Sigmoid colon (tissue), 7 donors: ENCODE data around the gene MAP3K14. TPM values are rescaled to one million over a fixed set of nuclear protein-coding genes. Genes with fewer than 3 reads are reported as not detected.
A peak's percentile ranks its signal among the peaks of the same experiment; 100 is the strongest.
"Not testable (repeated sequence)": the region's sequence is repeated elsewhere in the genome, so short reads cannot be mapped to it uniquely, and the experiment has no call there.

Source experiments
- DNase-seq: peaks from one replicate; pipeline ENCODE4 v3.0.0-alpha.2; 2019
- H3K27ac ChIP-seq, 4 donors: fragments of 200-600 bp; sonication (generic); one replicate each; pipeline ENCODE4 v1.5.1; 2016 to 2019; ENCODE audit warnings: mild to moderate bottlenecking in 1 of 4
- H3K27me3 ChIP-seq, 3 donors: fragments of 200-600 bp; sonication (generic); one replicate each; pipeline ENCODE4 v1.5.1; 2019; ENCODE audit warnings: mild to moderate bottlenecking in 1 of 3
- H3K36me3 ChIP-seq, 4 donors: fragments of 200-600 bp; sonication (generic); one replicate each; pipeline ENCODE4 v1.5.1; 2016 to 2019
- H3K4me1 ChIP-seq, 4 donors: fragments of 200-600 bp; sonication (generic); one replicate each; pipeline ENCODE4 v1.5.1; 2017 to 2019
- H3K4me3 ChIP-seq, 4 donors: fragments of 200-600 bp; sonication (generic); one replicate each; pipeline ENCODE4 v1.5.1; 2017 to 2019; ENCODE audit warnings: mild to moderate bottlenecking in 2 of 4, moderate library complexity in 1 of 4
- H3K9me3 ChIP-seq, 4 donors: fragments of 200-600 bp in 3 of 4; sonication (generic) in 3 of 4; one replicate each; pipeline versions ENCODE4 v1.5.1 to v1.6.1; 2013 to 2019
- EP300 ChIP-seq, 4 donors: sonication (generic); formaldehyde crosslinking; IDR thresholded peaks; one replicate each; pipeline ENCODE4 v1.6.1; 2017; ENCODE audit warnings: antibody characterized with exemption in 4 of 4
- POLR2A ChIP-seq, 2 donors: fragments of 450-650 bp; IDR thresholded peaks; one replicate each; pipeline ENCODE4 v1.6.1; 2016; ENCODE audit warnings: antibody characterized with exemption in 2 of 2, mild to moderate bottlenecking in 2 of 2, moderate library complexity in 2 of 2
- POLR2AphosphoS5 ChIP-seq, 4 donors: sonication (generic); formaldehyde crosslinking; IDR thresholded peaks; one replicate each; pipeline ENCODE4 v1.6.1; 2017; ENCODE audit warnings: antibody characterized with exemption in 4 of 4
- WGBS, 2 donors: extraction: QIAGEN DNeasy Blood & Tissue Kit; methylation state at CpG; one replicate each; pipeline ENCODE4 v1.1.7; 2013; 5-methylcytosine and 5-hydroxymethylcytosine counted together
- intact Hi-C: fragments of 100-400 bp; cut with DNase I; formaldehyde crosslinking; loops from one replicate; pipeline ENCODE4 v1.15.1; 2023
- polyA plus RNA-seq, 3 donors: library from polyadenylated mRNA; stranded (reverse); fragments of 200-250 nt; gene quantifications; one replicate each; pipeline ENCODE4 v1.2.3, GENCODE V29; 2013
- total RNA-seq, 4 donors: library from RNA; depleted of rRNA; stranded (reverse); fragments of >200 nt; gene quantifications; one replicate each; pipeline ENCODE4 v1.1.0, GENCODE V29; 2016
- TF ChIP-seq, protein P1 (sequence below), 4 experiments: fragments of 450-650 bp in 3 of 4; fragments of 200-600 bp in 1 of 4; IDR thresholded peaks; one replicate each; pipeline ENCODE4 v1.5.1; 2016 to 2019; ENCODE audit warnings: antibody characterized with exemption in 4 of 4, mild to moderate bottlenecking in 3 of 4, moderate library complexity in 2 of 4
- donor health status: healthy with polysubstance abuse.
- donor health status: Bipolar disorder and iron deficiency.
- donor health status: healthy.

Gene MAP3K14
- total and polyA plus RNA-seq, 7 donors: 7.2 to 28.5 (median 11.1) TPM

DNA sequence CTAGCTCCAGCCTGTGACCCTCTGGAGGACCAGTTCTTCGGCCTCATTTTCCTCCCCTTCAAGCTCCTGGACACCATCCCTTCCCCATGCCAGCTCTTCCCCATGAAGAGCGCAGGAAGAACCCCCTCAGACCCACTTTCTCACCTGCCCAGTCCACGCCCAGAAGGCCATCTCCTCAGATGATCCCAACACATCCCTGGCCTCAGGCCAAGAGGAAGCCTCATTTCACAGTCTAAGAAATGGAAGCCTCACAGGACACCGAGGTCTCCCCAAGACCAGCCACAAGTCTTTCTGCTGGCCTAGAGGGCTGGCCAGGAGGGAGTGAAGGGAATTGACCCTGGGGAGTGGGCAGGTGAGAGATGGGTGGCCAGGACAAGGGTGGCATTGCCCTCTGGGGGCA, 62.9 kb downstream of the MAP3K14 start:
- Histone ChIP-seq H3K4me3 (no peak overlapping the region), H3K27ac (no peak overlapping the region), H3K9me3 (no peaks in the 10 kb centered on the region), H3K36me3 (no peaks in the 10 kb centered on the region), H3K27me3 (no peaks in the 10 kb centered on the region), H3K4me1 (no peaks in the 10 kb centered on the region)
- intact Hi-C loops: no loop called here
- WGBS, 2 donors: 89% methylated on average over 4 of the region's 4 CpGs
- no peak for TF ChIP-seq EP300 (IDR thresholded peaks at IDR 0.05)
- TF ChIP-seq, protein P1, sequence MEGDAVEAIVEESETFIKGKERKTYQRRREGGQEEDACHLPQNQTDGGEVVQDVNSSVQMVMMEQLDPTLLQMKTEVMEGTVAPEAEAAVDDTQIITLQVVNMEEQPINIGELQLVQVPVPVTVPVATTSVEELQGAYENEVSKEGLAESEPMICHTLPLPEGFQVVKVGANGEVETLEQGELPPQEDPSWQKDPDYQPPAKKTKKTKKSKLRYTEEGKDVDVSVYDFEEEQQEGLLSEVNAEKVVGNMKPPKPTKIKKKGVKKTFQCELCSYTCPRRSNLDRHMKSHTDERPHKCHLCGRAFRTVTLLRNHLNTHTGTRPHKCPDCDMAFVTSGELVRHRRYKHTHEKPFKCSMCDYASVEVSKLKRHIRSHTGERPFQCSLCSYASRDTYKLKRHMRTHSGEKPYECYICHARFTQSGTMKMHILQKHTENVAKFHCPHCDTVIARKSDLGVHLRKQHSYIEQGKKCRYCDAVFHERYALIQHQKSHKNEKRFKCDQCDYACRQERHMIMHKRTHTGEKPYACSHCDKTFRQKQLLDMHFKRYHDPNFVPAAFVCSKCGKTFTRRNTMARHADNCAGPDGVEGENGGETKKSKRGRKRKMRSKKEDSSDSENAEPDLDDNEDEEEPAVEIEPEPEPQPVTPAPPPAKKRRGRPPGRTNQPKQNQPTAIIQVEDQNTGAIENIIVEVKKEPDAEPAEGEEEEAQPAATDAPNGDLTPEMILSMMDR (IDR thresholded peaks at IDR 0.05): no peak
- no peak for DNase-seq

DNA sequence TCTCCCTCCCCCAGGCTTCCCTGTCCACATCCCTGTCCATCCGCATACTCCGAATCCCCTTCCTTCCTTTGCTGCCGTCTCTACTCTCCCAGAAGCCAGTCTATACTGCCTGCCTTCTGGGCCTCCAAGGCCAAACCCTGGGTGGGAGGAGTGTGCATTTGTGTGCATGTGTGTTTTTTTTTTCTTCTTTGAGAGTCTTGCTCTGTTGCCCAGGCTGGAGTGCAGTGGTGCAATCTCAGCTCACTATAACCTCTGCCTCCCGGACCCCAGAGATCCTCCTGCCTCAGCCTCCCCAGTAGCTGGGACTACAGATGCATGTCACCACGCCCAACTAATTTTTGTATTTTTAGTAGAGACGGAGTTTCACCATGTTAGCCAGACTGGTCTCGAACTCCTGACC, 63.6 kb downstream of the MAP3K14 start:
- H3K27ac ChIP-seq, H3K4me1 ChIP-seq, intact Hi-C loops, H3K36me3 ChIP-seq, H3K27me3 ChIP-seq, DNase-seq, H3K4me3 ChIP-seq, H3K9me3 ChIP-seq: not testable (repeated sequence)
- 89 to 94% methylated on average over 7 of the region's 7 CpGs for WGBS, 2 donors

- DNase-seq: no peak
- Histone ChIP-seq H3K27me3 (no peaks in the 10 kb centered on the region), H3K4me1 (peaks cover 0 to 14% (median 12%) of the 10 kb centered on the region in 4 donors), H3K9me3 (no peaks in the 10 kb centered on the region), H3K4me3 (no peak overlapping the region), H3K36me3 (no peaks in the 10 kb centered on the region), H3K27ac (no peak overlapping the region)
- WGBS, 2 donors: 21 to 72% methylated on average over 7 of the region's 7 CpGs
- intact Hi-C loops: no loop called here
- TF ChIP-seq, protein P1 (IDR thresholded peaks at IDR 0.05): no peak
- TF ChIP-seq POLR2AphosphoS5 (IDR thresholded peaks at IDR 0.05): no peak
Measured at GRCh38 chr17:45251931-45252330, 64.9 kb downstream of the MAP3K14 start.

DNA sequence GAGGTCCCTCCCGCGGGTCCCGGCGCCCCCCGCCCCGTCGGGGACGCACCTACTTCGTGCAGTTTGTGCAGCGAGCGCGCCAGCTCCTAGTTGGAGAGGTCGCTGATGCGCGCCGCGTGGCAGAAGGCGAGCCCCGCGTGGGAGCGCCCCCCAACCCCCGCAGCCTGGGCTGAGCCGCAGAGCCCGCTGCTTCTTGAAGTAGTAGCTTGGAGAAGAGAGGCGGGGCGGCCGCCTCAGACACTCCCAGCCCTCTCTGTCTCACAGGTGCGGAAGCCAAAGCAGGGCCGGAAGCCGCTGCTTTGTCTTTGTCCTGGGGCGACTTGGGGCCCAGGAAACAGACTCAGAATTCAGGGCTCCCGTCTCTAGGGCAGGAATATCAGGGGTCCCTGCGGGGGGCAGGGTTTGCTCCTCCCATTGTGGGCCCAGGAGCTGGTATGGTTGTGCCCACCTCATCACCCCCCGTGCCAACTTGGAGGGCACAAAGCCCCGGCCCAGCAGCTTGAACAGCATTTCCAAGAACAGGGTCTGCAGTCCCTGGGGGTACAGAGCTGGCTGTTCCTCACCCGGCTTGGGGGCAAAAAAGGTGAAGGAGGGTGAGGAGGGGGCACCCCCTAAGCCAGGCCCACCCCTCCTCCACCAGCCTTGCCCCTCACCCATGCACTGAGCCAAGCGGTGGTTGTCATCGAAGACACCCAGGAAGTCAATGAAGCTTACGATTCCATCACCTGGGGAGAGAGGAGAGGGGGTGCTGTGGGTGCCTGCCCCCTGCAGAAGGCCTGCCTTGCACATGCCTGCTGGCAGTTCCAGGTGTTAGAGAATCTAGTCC, 68.5 kb downstream of the MAP3K14 start:
- intact Hi-C loops: no loop called here
- no peaks in the 10 kb centered on the region for H3K9me3 ChIP-seq
- H3K36me3 ChIP-seq: no peaks in the 10 kb centered on the region
- peak overlapping the region; percentile 45 to 55 (median 50) for H3K27ac ChIP-seq
- TF ChIP-seq POLR2A (IDR thresholded peaks at IDR 0.05) (no peak), POLR2AphosphoS5 (IDR thresholded peaks at IDR 0.05) (no peak), EP300 (IDR thresholded peaks at IDR 0.05) (no peak)
- TF ChIP-seq, protein P1 (IDR thresholded peaks at IDR 0.05): no peak
- 3 to 8% methylated on average over 39 of the region's 39 CpGs for WGBS, 2 donors
- H3K4me3 ChIP-seq: peak overlapping the region; percentile 27 to 57 (median 50)
- no peaks in the 10 kb centered on the region for H3K27me3 ChIP-seq
- no peak for DNase-seq
- H3K4me1 ChIP-seq: peaks cover 0 to 21% (median 19%) of the 10 kb centered on the region in 4 donors

- 0 to 1% methylated on average over 61 of the region's 61 CpGs for WGBS, 2 donors
- intact Hi-C loops: no loop called here
- H3K4me1 ChIP-seq: peaks cover 0 to 21% (median 19%) of the 10 kb centered on the region in 4 donors
Measured at GRCh38 chr17:45247429-45248131, 69.2 kb downstream of the MAP3K14 start.

More at GRCh38 chr17:45247429-45248131, 69.2 kb downstream of the MAP3K14 start:
- no peaks in the 10 kb centered on the region for H3K27me3 ChIP-seq
- peak overlapping the region; percentile 27 to 57 (median 50) for H3K4me3 ChIP-seq
- H3K9me3 ChIP-seq: no peaks in the 10 kb centered on the region
- peak overlapping the region; percentile 45 to 55 (median 50) for H3K27ac ChIP-seq
- no peaks in the 10 kb centered on the region for H3K36me3 ChIP-seq
- DNase-seq: peak; percentile 90
- TF ChIP-seq, protein P1 (IDR thresholded peaks at IDR 0.05): no peak
- TF ChIP-seq EP300 (IDR thresholded peaks at IDR 0.05) (no peak), POLR2A (IDR thresholded peaks at IDR 0.05) (peak in 1 of 2 donors; percentile 52), POLR2AphosphoS5 (IDR thresholded peaks at IDR 0.05) (peak in 2 of 4 donors; percentile 16 to 22)
